NK-92 (cell line): ENCODE data around the gene RNF112.

ENCODE experiments used
- DNase-seq: peaks from one replicate; lab custom pipeline; 2025; ENCODE audit not compliant: unreplicated experiment; lab: John Stamatoyannopoulos, UW

The RNF112 gene

GRCh38 chr17:19372866-19373504 is 38.0 kb upstream of the RNF112 start:
- no peak for DNase-seq

GRCh38 chr17:19374136-19374535 is 36.9 kb upstream of the RNF112 start:
- DNase-seq = no peak

GRCh38 chr17:19375732-19376131 is 35.3 kb upstream of the RNF112 start:
- DNase-seq = no peak

- DNase-seq = no peak
Observed at GRCh38 chr17:19376811-19377210, 34.2 kb upstream of the RNF112 start.

GRCh38 chr17:19377602-19378415 is 33.2 kb upstream of the RNF112 start:
- DNase-seq = peak; percentile 54

- DNase-seq = no peak
Observed at GRCh38 chr17:19378416-19379360, 32.3 kb upstream of the RNF112 start, which contains the start of gene MAPK7. Gene MAPK7, plus strand, starts transcription at chr17:19378498. Its CDS starts 403 bp downstream, at chr17:19378901.

GRCh38 chr17:19379361-19380065 is 31.5 kb upstream of the RNF112 start:
- DNase-seq = no peak

- DNase-seq = no peak
Observed at GRCh38 chr17:19380481-19381301, 30.3 kb upstream of the RNF112 start.

GRCh38 chr17:19381361-19381740 is 29.7 kb upstream of the RNF112 start:
- no peak for DNase-seq

- no peak for DNase-seq
Observed at GRCh38 chr17:19381741-19382444, 29.1 kb upstream of the RNF112 start.

GRCh38 chr17:19382531-19383444 is 28.2 kb upstream of the RNF112 start:
- no peak for DNase-seq

- DNase-seq = no peak
Observed at GRCh38 chr17:19383681-19384470, 27.2 kb upstream of the RNF112 start.

- no peak for DNase-seq
Observed at GRCh38 chr17:19384723-19385391, 26.2 kb upstream of the RNF112 start.

- DNase-seq = no peak
Observed at GRCh38 chr17:19385521-19385983, 25.5 kb upstream of the RNF112 start.

GRCh38 chr17:19386051-19386929 is 24.7 kb upstream of the RNF112 start:
- DNase-seq = no peak
